HG03095 (cell line): Measurements from ENCODE around the gene RHO.
"Not testable (repeated sequence)": the region's sequence is repeated elsewhere in the genome, so short reads cannot be mapped to it uniquely, and the experiment has no call there.

Experiments
- ATAC-seq: cut with Tn5 transposase; IDR thresholded peaks from one replicate; pipeline ENCODE4 v1.9.1; 2021; ENCODE audit warnings: moderate library complexity; ENCODE audit not compliant: unreplicated experiment

RHO gene

DNA sequence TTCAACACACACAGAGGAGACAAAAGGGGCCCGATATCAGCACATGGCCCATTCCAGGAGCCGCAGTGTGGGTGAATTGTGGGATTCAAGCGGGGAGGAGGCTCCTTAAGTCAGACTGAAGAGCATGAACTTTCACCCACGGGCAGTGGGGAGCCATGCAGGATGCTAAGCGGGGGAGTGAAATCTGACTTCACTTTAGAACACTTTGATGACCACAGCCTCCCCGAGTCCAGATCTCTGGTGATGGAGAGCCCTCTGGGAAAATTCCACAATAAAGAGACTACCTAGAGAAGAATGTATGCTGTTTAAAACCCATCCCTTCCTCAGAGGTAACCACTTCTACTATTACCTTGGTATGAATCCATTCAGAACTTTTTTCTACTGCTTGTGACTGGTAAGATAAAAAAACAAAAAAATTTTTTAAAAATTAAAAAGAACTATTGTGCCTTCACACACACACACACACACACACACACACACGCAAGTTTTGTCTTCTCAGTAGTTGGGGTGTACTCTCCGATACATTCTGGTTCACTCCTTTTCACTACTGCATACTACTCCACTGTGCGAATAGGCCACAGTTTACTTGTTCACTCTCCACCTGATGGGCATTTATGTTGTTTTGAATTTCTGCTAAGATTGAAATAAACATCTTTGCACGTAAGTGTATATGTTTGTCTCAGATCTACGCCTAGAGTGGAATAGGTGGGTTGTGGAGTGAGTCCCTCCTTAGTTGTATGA is 12.5 kb downstream of the RHO start:
- ATAC-seq = no peak

DNA sequence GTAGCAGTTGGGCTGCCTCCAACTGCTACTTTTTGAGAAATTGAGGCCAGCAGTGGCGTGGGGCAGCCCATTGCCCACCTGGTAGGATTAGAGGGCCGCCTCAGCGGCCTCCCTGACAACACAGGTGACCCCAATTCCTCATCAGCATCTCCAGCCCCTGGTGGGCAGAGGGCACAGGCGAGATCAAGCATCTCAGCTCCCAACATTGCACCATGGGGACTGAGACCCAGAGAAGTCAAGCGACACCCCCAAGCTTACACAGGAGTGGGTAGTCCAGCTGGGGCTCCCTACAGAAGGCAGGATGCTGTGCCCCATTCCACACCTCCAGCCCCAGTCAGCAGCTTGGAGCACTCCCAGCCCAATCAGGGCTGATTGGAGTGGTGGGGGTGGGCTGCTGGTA is 14.3 kb downstream of the RHO start:
- no peak for ATAC-seq

DNA sequence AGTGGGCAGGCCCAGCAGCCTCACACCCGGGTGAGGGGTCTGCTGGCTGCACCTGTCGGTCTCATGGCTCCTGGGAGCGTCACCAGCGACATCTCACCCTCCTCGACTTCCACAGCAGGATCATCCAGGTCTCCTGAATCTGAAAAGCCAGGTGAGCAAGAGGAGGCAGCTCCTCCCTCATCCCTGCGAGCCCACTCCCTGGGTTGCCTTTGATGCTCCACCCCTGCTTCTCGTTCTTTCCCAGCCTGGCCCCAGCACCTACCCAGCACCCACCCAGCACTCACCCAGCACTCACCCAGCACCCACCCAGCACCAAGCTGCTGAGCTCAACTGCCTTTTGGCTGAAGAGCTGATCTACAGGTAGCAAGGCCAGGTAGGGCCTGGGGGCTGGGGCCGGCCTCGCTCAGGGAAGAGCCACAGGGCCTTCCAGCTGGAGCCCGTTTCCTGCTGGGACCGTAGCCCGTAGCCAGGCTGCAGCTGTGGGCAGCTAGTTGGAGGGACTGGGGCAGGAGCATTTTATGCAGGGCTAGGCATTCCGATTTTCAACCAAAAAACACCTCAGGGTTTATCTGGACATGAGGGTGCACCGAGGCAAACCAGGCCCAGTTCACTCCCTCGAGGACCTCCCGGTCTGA is 14.8 kb downstream of the RHO start, which contains the start of gene H1-8:
TSS of gene H1-8 (plus strand) at position 20 of the 635 bp plus-strand sequence. CDS start at position 64, 44 bp downstream.
- ATAC-seq = no peak

DNA sequence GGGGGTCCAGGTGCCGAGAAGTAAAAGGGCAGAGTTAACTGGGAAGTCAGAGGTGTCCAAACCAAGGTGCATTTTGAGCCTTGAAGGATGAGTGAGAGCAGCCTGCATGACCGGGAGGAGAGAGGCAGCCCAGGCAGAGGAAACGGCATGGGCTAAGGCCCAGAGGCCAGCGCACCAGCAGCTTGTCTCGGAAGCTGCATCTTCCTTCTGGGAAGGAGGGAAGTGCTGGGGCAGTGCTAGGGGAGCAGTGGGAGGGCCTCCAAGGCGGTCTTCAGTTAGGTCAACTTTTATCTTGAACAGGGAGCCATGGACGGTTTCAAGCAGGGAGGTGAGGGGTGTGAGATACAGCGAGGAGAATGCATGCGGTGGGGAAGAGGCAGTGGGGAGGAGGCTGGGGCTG is 15.6 kb downstream of the RHO start:
- ATAC-seq = no peak

DNA sequence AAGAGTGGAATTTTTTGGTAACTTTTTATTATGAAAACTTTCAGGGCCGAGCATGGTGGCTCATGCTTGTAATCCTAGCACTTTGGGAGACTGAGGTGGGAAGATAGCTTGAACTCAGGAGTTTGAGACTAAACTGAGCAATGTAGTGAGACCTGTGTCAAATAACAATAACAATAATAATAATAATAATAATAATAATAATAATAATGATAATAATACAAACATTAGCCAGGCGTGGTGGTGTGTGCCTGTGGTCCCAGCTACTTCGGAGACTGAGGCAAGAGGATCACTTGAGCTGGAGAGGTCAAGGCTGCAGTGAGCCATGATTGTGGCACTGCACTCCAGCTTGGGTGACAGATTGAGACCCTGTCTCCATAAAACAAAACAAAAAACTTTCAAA is 17.5 kb downstream of the RHO start:
- ATAC-seq = not testable (repeated sequence)

DNA sequence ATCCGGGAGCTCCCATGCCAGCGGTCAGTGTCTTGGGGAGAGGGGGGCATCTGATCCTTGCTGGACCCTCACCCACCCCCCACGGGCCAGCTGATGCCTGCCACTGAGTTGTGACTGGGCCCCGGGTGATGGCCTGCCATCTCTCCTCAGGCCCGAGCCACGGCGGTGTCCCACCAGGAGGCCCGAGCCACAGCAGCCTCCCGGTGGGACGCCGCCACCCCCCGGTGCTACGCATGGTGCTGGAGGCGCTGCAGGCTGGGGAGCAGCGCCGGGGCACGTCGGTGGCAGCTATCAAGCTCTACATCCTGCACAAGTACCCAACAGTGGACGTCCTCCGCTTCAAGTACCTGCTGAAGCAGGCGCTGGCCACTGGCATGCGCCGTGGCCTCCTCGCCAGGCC is 18.8 kb downstream of the RHO start:
- no peak for ATAC-seq

DNA sequence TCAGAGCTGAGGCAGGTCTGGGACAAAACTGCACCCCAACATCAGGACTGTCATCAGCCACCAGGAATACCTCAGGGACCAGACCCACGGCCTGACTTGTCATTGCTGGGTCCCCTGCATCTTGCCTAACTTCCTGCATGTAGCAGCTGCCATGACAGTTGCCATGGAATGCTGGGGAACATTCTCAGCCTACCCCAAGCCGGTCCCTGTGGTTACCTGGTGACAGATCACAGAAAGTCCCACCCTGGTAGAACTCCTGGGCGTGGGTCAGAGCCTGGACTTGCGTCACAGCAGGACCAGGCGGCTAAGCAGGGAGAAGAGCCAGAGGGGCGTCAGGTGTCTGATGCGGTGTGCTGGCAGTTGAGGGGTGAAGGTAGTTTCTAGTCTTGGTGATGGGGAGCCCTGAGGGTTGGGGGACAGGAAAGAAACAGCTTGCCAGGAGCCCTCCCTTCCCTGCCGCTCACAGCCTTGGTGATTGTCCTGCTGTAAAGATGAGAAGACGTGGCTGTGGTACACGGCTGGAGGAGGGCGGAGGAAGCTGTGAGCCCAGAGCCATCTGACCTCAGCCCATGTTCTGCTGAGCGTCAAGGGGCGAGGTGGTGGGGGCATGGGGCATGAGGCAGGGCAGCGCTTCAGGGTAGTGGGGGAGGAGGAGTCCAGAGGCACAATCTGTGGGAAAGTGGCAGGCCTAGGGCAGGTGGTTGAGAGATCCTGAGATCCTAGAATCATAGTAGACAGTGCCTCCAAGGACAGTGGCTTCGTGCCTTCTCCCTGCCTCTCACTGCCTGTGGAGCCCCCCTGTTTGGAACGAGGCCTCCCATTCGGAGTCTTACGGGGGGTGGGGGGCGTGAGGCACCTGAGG is 19.9 kb downstream of the RHO start:
- no peak for ATAC-seq

DNA sequence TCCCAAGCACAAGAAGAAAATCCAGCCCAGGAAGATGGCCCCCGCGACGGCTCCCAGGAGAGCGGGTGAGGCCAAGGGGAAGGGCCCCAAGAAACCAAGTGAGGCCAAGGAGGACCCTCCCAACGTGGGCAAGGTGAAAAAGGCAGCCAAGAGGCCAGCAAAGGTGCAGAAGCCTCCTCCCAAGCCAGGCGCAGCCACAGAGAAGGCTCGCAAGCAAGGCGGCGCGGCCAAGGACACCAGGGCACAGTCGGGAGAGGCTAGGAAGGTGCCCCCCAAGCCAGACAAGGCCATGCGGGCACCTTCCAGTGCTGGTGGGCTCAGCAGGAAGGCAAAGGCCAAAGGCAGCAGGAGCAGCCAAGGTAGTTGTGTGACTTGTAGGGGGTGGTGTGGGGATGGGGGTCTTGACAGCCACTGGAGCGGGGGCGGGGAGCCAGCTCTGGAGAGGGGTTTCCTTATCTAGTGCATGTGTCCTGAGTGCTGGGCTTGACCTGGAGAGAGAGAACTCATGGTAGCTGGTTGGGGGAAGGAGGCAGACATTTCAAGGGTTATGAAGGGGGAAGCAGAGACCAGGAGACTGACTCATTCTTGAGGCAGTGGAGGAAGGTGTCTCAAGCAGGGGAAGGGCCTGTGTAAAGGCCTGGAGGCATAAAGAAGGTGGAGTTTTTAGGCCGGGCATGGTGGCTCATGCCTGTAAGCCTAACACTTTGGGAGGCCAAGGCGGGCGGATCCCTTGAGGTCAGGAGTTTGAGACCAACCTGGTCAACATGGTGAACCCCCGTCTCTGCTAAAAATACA is 20.8 kb downstream of the RHO start:
- no peak for ATAC-seq

DNA sequence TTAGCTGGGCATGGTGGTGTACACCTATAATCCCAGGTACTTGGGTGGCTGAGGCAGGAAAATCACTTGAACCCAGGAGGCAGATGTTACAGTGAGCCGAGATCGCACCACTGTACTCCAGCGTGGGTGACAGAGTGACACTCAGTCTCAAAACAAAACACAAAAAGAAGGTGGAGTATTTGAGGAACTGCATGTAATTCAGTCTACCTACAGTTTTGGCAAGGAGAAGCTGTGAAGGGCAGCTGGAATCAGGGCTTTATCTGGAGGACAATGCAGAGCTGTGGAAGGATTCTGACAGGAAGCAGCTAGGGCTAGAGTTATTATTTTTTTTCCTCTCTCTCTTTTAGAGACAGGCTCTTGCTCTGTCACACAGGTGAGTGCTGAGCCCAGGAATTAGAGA is 21.4 kb downstream of the RHO start:
- ATAC-seq = no peak

DNA sequence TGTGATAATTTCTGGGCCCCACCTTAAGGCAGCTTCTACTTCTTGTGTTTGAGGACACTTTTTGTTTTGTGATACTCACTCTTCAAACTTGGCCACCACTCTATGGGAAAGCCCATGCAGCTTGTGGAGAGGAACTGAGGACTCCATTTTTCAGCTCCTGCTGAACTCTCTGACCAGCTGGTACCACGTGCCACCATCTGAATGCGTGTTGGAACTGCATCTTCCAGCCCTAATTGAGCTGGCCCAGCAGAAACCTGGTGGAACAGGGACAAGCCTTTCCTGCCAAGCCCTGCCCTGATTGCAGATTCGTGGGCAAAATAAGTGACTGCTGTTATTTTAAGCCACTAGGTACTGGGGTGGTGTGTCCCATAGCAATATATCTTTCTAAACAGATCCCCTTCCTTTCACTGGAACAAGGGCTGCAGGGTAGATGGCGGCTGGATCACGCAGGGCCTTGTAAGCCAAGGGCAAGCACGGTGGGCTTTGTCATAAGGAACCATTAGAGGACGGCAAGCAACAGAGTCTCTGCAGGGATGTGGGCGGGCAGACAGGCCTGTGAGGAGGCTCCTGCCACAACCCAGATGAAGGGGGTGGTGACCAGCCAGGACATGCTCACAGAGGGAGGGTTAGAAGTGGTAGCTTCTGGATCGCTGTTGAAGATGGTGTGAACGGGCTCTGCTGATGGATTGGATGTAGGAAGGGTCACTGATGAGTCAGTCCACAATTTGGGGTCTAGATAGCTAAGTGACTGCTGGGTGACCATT is 24.0 kb downstream of the RHO start:
- no peak for ATAC-seq

DNA sequence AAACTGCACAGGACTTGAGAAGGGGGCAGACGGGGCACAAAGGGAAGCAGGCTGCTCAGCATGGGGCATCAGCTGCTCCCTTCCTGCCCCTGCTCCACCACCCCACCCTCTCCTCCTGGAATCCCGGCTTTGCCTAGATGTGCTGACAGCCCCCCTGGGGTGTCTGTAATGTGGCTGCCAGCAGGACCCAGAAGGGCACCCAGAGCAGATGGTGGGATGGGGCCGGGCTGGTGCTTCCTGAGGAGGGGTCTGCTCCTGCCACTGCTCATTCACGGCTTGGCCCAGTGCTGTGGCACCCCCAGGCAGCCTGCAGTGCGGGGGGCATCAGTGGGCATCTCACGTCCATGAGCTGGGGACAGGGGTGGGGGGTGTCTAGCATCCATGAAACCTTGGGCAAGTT is 24.7 kb downstream of the RHO start:
- no peak for ATAC-seq

DNA sequence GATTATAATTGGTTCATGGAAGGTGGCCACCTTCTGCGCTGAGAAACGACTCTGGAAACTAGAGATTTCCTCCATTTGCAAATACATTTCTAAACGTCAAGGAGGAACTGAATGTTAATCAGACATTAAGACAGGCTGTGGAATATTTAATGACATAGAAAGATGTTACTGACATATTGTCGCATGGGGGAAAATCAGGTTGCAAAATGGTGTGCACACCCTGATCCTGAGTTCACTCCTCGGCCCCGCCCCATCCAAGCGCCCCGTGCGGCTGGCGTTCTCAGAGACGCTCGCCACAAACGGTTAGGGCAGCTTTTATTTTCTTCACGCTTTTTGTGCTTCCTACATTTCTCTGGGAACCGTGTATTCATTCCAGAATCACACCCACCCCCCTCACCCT is 25.3 kb downstream of the RHO start:
- ATAC-seq = no peak

DNA sequence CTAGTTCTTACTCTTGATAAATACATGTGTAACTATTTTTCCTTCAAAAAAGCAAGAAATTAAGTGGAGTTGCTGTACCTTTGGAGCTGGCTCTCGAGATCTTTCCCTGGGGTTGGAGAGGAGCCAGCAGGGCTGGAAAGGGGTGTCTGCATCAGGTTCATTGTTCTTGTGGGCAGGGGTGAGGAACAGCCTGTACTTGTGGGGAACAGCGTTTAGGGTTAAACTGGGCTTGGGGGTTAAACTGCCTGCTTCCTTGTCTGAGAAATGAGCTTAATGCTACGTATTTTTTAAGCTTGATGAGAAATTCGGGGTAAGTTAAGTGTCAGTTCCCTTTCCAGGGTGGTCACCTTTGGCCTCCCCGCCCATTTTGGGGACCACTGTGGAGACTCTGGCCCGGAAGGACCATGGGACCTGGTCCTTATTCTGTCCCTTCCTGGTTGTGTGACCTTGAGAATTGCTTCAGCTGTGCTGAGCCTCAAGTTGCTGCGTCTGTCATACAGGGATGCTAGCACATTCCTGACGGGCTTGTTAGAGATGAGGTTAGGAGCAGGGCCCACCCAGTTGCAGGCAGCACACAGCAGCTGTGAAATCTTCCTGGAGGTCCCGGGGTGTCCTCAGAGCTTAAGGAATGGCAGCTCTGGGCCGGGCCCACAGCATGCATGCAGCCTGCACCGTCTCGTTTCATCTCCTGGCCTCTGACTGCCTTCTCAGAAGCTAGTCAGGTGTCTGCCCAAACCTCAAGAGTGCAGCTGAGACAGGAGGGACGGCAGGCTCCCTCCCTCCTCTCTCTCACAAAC is 26.1 kb downstream of the RHO start:
- no peak for ATAC-seq

DNA sequence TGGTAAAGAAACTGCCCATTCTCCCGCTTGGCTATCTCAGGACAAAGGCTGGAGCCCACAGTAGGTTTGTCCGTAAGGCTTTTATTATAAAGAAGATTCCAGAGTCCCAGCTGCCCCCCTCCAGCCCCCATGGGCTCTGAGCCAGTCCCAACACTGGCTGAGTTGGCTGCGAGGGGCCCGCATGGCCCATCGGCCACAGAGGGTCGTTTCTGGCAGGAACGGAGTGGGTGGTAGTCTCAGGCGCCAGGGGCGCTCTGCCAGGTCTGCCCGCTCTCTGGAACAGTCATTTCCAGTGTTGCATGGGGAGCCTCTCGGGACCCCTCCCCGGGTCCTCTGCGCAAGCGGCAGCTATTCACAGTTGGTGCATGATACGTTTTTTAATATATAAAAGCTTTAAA is 26.7 kb downstream of the RHO start:
- no peak for ATAC-seq

DNA sequence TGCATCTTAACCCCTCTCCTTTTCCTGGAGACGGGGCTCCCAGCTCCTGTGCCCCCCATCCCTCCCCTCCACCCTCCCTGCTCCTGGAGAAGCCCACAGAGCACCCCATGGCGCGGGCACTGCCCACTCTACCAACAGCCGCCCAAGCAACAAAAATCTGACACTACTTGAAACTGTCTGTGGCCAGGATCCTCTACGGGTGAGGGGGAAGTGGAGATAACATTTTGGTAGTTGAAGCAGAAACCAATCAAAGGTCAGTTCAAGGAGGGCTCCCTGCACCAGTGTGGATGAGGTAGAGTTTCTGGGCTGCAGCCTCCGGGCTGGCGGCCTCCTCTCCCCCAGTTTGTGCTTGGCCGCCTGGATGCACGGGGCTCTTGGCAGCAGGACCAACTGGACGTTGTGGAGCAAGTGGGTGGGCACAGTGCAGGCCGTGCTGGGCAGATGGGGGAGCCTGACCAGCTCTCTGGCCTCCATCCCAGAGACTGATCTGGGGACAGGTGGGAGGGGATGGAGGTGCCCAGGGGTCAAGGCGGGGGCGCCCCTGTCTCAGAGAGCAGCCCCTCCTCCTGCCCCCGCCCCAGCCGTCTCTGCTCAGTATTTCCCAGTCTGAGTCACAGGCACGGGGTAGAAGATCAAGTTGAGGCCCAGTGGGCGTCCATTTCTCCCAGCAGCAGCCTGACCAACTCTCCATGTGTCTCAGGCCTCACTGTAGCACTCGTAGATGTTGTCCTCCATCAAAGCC is 27.3 kb downstream of the RHO start:
- ATAC-seq = no peak

DNA sequence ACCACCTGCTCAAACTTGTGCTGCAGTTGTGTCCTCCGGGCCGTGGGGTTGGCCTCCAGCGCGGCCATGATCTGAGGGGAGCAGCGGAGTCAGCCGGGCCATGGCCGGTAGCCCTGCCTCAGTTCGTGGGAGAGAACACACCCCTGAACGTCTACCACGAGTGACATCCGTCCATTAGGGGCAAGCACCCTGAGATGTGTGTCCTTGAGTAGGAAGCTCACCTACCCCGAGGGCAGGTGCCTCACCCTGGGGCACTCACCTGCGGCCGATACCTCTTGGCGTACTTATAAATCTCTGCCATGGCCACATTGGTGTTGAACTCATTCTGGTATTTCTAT is 27.9 kb downstream of the RHO start:
- ATAC-seq = no peak

DNA sequence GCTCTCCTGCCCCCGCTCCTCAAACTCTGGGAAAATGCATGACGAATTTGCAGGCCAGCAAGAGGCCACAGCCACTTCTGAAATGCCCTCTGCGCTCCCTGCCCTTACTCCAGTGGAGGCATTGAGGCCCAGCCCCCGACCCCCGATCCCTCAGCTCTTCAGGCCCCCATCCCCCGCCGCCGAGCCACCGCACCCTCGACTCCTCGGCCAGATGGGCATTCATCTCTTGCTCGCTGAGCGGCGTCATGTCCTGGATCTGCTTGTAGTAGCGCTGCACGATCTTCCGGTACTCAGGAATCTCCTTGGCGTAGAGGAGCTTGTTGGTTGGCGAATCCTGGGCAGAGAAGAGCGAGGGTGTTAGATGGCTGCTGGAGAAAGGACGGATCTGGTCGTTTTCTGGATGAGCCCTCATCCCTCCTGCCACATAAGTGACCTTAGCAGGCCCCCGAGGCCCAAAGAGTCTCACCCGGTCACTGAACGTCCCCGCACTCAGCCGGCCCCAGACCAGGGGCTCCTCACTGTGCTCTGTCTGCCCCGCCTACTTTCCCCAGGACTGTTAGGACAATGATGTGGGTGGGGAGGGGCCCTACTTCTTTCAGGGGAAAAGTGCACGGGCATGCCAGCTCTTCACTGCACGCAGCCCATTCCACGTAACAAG is 28.6 kb downstream of the RHO start:
- no peak for ATAC-seq

DNA sequence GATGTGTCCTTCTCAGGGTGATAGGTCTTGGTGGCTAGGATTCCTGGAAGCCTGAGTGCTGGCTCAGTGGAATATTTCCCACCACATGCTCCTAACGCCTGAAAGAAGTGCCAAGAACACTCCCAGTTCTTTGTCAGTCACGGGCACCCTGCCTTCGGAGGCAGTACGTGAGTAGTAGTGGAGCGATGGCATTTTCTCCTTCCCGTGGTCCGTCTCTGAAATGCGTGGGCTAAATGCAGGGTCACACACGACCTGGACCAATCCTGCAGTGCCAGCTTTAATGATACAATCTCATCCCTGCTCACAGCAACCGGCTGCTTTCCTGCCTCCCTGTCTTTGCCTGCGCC is 29.1 kb downstream of the RHO start:
- no peak for ATAC-seq
